ENCODE measurements around the gene MCFD2. TPM values are rescaled to one million over a fixed set of nuclear protein-coding genes. Genes with fewer than 3 reads are reported as not detected.

Gene MCFD2
- total and polyA plus RNA-seq, 2 donors (not counting 1 experiment from before 2014, with no cell fraction given), result 31.6 to 53.3 TPM

DNA sequence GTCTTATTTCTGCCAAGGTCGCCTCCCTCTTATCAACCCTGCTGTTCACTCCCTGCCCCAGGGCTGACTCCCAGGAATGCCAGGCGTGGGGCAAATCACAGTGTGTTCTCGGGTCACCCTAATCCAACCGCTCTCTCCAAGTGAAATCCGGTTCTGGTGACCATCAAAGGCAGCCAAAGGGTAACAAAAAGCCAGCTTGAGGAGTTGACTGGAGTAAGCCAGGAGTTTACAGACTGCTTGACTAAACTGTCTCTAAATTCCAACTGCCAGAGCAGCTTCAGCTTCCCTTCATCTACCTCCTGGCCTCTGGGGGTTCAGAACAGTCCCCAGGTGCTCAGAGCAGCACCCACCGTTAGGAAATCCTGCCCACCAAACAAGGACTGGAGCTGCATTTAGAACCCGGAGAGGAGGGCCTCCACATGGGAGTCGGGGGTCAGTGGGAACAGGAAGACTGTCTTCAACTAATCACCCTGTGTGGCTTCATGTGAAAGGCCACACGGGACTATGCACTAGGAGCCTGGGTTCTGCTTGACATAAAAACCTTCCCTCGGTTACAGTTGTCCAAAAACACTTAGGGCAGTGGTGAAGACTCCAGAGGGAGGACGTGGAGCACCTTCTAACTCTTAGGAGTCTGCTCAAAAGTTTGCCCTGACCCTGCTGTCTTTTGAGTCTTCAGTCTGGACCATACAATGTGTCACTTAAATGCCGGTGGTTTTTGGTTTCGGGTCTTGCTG is 24.2 kb upstream of the MCFD2 start:
- Mint-ChIP-seq H3K9me3 (ENCODE audit: insufficient read depth) (no peaks in the 10 kb centered on the region), H3K4me1 (peaks cover 63% of the 10 kb centered on the region), H3K4me3 (peak overlapping the region; percentile 92), H3K27ac (peak overlapping the region; percentile 94), H3K27me3 (no peaks in the 10 kb centered on the region)
- no peak for TF ChIP-seq EZH2 (IDR thresholded peaks at IDR 0.05; ENCODE audit: borderline replicate concordance, insufficient read depth, low read depth, low read length, poor library complexity, severe bottlenecking)
- TF ChIP-seq, protein P1, sequence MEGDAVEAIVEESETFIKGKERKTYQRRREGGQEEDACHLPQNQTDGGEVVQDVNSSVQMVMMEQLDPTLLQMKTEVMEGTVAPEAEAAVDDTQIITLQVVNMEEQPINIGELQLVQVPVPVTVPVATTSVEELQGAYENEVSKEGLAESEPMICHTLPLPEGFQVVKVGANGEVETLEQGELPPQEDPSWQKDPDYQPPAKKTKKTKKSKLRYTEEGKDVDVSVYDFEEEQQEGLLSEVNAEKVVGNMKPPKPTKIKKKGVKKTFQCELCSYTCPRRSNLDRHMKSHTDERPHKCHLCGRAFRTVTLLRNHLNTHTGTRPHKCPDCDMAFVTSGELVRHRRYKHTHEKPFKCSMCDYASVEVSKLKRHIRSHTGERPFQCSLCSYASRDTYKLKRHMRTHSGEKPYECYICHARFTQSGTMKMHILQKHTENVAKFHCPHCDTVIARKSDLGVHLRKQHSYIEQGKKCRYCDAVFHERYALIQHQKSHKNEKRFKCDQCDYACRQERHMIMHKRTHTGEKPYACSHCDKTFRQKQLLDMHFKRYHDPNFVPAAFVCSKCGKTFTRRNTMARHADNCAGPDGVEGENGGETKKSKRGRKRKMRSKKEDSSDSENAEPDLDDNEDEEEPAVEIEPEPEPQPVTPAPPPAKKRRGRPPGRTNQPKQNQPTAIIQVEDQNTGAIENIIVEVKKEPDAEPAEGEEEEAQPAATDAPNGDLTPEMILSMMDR (IDR thresholded peaks at IDR 0.05), result no peak
- DNase-seq, result peak; percentile 32
- H3K4me3 ChIP-seq (ENCODE audit: control extremely low read depth in 1 of 5, extremely low read depth in 1 of 5, insufficient read depth in 1 of 5, low read depth in 2 of 5, low read length in 4 of 5), result peak overlapping the region; percentile 4 to 78 (median 64)
- H3K4me2 ChIP-seq (replicated peaks; ENCODE audit: low read depth, low read length, poor library complexity, severe bottlenecking), result peak overlapping the region; percentile 98
- WGBS (ENCODE audit: insufficient coverage), result 49% methylated on average over 11 of the region's 13 CpGs
- no peaks in the 10 kb centered on the region for H4K20me1 ChIP-seq (ENCODE audit: control insufficient read depth, insufficient read depth, low read length, poor library complexity, severe bottlenecking)
- H3K36me3 ChIP-seq (replicated peaks in 1 of 2; ENCODE audit: control extremely low read depth in 1 of 2, control insufficient read depth in 1 of 2, extremely low read depth in 1 of 2, insufficient read depth in 2 of 2, low read length in 1 of 2), result no peaks in the 10 kb centered on the region
- ChIA-PET CTCF (interaction anchor here (0.7 to 0.8 kb wide), 2 partner anchors 10 to 53 kb away, joined by 3 read pairs; no protein-coding TSS in a partner anchor), POLR2A (no interaction called here)
- no peaks in the 10 kb centered on the region for H3K27me3 ChIP-seq (replicated peaks in 1 of 4; ENCODE audit: control extremely low read depth in 1 of 4, control insufficient read depth in 3 of 4, insufficient read depth in 4 of 4, low read length in 3 of 4)
- no peaks in the 10 kb centered on the region for H3K9me3 ChIP-seq (ENCODE audit: control extremely low read depth in 1 of 3, control insufficient read depth in 2 of 3, insufficient read depth in 1 of 3, low read length in 2 of 3)
- H3K4me1 ChIP-seq (ENCODE audit: control insufficient read depth in 2 of 2, insufficient read depth in 2 of 2, low read length in 2 of 2), result peaks cover 41 to 44% of the 10 kb centered on the region in 2 donors
- H3K27ac ChIP-seq (ENCODE audit: low read length in 2 of 2), result peak overlapping the region; percentile 46 to 78
- H3K9ac ChIP-seq (ENCODE audit: low read length), result peak overlapping the region; percentile 78
- peak overlapping the region; percentile 78 for H2AFZ ChIP-seq (ENCODE audit: insufficient read depth, low read depth, low read length, poor library complexity, severe bottlenecking)
- peaks cover 87% of the 10 kb centered on the region for H3K79me2 ChIP-seq (ENCODE audit: control insufficient read depth, insufficient read depth, low read length)
- intact Hi-C loops (cut with micrococcal nuclease), result no loop called here
- ATAC-seq (ENCODE audit: low read depth), result no peak

DNA sequence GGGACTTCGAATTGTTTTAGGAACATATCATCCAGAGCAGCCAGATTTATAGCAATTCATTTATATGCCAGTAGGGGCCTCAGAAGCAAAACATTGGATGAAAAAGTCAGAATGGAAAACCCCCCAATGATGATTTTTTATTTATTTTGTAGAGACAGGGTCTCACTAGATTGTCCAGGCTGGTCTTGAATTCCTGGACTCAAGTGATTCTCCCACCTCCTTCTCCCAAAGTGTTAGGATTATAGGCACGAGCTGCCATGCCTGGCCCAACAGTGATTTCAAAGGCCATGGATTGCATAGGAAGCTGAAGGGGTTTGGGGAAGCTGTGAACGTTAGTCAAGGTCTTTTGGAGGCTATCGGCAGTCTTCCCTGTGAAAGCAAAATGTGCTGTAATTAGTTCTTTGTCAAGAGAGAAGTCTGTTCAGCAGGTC is 21.9 kb upstream of the MCFD2 start:
- WGBS (ENCODE audit: insufficient coverage), result 81% methylated on average over 3 of the region's 4 CpGs
- Histone ChIP-seq H3K4me3 (ENCODE audit: control extremely low read depth in 1 of 5, extremely low read depth in 1 of 5, insufficient read depth in 1 of 5, low read depth in 2 of 5, low read length in 4 of 5) (no peak overlapping the region), H3K9me3 (ENCODE audit: control extremely low read depth in 1 of 3, control insufficient read depth in 2 of 3, insufficient read depth in 1 of 3, low read length in 2 of 3) (no peaks in the 10 kb centered on the region), H3K27me3 (replicated peaks in 1 of 4; ENCODE audit: control extremely low read depth in 1 of 4, control insufficient read depth in 3 of 4, insufficient read depth in 4 of 4, low read length in 3 of 4) (no peaks in the 10 kb centered on the region), H2AFZ (ENCODE audit: insufficient read depth, low read depth, low read length, poor library complexity, severe bottlenecking) (no peak overlapping the region), H3K4me2 (replicated peaks; ENCODE audit: low read depth, low read length, poor library complexity, severe bottlenecking) (peak overlapping the region; percentile 4), H3K9ac (ENCODE audit: low read length) (no peak overlapping the region), H4K20me1 (ENCODE audit: control insufficient read depth, insufficient read depth, low read length, poor library complexity, severe bottlenecking) (peaks cover 7% of the 10 kb centered on the region), H3K27ac (ENCODE audit: low read length in 2 of 2) (peak overlapping the region in 1 of 2 donors; percentile 51), H3K36me3 (replicated peaks in 1 of 2; ENCODE audit: control extremely low read depth in 1 of 2, control insufficient read depth in 1 of 2, extremely low read depth in 1 of 2, insufficient read depth in 2 of 2, low read length in 1 of 2) (no peaks in the 10 kb centered on the region), H3K4me1 (ENCODE audit: control insufficient read depth in 2 of 2, insufficient read depth in 2 of 2, low read length in 2 of 2) (peaks cover 40 to 41% of the 10 kb centered on the region in 2 donors), H3K79me2 (ENCODE audit: control insufficient read depth, insufficient read depth, low read length) (peaks cover 82% of the 10 kb centered on the region)
- intact Hi-C loops (cut with micrococcal nuclease), result no loop called here
- H3K27me3 Mint-ChIP-seq, result no peaks in the 10 kb centered on the region
- no peak overlapping the region for H3K4me3 Mint-ChIP-seq
- DNase-seq (no peak), ATAC-seq (ENCODE audit: low read depth) (no peak)
- peaks cover 62% of the 10 kb centered on the region for H3K4me1 Mint-ChIP-seq
- peak overlapping the region; percentile 63 for H3K27ac Mint-ChIP-seq
- ChIA-PET POLR2A (interaction anchor here (0.6 kb wide), 3 partner anchors 14 to 240 kb away, joined by 4 to 8 read pairs (median 5); no protein-coding TSS in a partner anchor), CTCF (interaction anchor here (0.8 to 1.7 kb wide), 3 partner anchors 37 to 386 kb away, joined by 3 read pairs; no protein-coding TSS in a partner anchor)
- no peaks in the 10 kb centered on the region for H3K9me3 Mint-ChIP-seq (ENCODE audit: insufficient read depth)
- no peak for TF ChIP-seq EZH2 (IDR thresholded peaks at IDR 0.05; ENCODE audit: borderline replicate concordance, insufficient read depth, low read depth, low read length, poor library complexity, severe bottlenecking)
- TF ChIP-seq, protein P1 (IDR thresholded peaks at IDR 0.05), result peak; percentile 76

All from B cell (primary cell).